Neural cell (in vitro differentiated cells): ENCODE results near the gene GPANK1. TPM values are rescaled to one million over a fixed set of nuclear protein-coding genes. Genes with fewer than 3 reads are reported as not detected.

Experiments used
- H2AFZ ChIP-seq: fragments of 200-600, 300-800 bp; sonication (generic), shearing (Covaris generic); 2 replicates; pipeline ENCODE4 v1.6.0; 2014; ENCODE audit warnings: low read depth, mild to moderate bottlenecking, antibody characterized with exemption, low read length, moderate library complexity
- H3F3A ChIP-seq: fragments of 200-600 bp; shearing (Covaris generic); 2 replicates; pipeline ENCODE4 v1.6.1; 2016; ENCODE audit warnings: mild to moderate bottlenecking, moderate library complexity, mixed read lengths, antibody characterized with exemption, low read length; ENCODE audit not compliant: insufficient read depth, poor library complexity, severe bottlenecking
- H3K27ac ChIP-seq: fragments of 200-600, 300-800 bp; sonication (generic), shearing (Covaris generic); 2 replicates; pipeline ENCODE4 v1.5.1; 2014; ENCODE audit warnings: mild to moderate bottlenecking, low read length, moderate library complexity
- H3K27me3 ChIP-seq: fragments of 300-800, 200-600 bp; sonication (generic), shearing (Covaris generic); 2 replicates; pipeline ENCODE4 v1.6.0; 2014; ENCODE audit warnings: mild to moderate bottlenecking, low read depth, low read length, moderate library complexity; ENCODE audit not compliant: insufficient read depth
- H3K36me3 ChIP-seq: fragments of 300-800, 200-600 bp; sonication (generic), shearing (Covaris generic); 2 replicates; pipeline ENCODE4 v1.5.1; 2014; ENCODE audit warnings: mild to moderate bottlenecking, antibody characterized with exemption, low read length, moderate library complexity; ENCODE audit not compliant: insufficient read depth
- H3K4me2 ChIP-seq: fragments of 300-800, 200-600 bp; sonication (generic), shearing (Covaris generic); 2 replicates; pipeline ENCODE4 v1.6.0; 2014; ENCODE audit warnings: mild to moderate bottlenecking, low read length
- H3K4me3 ChIP-seq: fragments of 300-800, 200-600 bp; sonication (generic), shearing (Covaris generic); 2 replicates; pipeline ENCODE4 v1.5.1; 2014; ENCODE audit warnings: mild to moderate bottlenecking, low read length, moderate library complexity
- H3K79me2 ChIP-seq: fragments of 200-600 bp; shearing (Covaris generic); replicated peaks from 2 replicates; pipeline ENCODE4 v1.6.0; 2014; ENCODE audit warnings: mild to moderate bottlenecking, low read length, moderate library complexity; ENCODE audit not compliant: insufficient read depth
- H3K9ac ChIP-seq: fragments of 300-800, 200-600 bp; sonication (generic), shearing (Covaris generic); 2 replicates; pipeline ENCODE4 v1.6.1; 2016; ENCODE audit warnings: mild to moderate bottlenecking, low read length, mixed read lengths
- H3K9me2 ChIP-seq: fragments of 200-600 bp; shearing (Covaris generic); 2 replicates; pipeline ENCODE4 v1.6.1; 2016; ENCODE audit warnings: mild to moderate bottlenecking, low read length, mixed read lengths; ENCODE audit not compliant: insufficient read depth
- H3K9me3 ChIP-seq: fragments of 200-600, 300-800 bp; sonication (generic), shearing (Covaris generic); 2 replicates; pipeline ENCODE4 v1.6.1; 2016; ENCODE audit warnings: mild to moderate bottlenecking, mixed run types, low read length, moderate library complexity, mixed read lengths
- H4K20me1 ChIP-seq: fragments of 200-600 bp; shearing (Covaris generic); 2 replicates; pipeline ENCODE4 v1.6.1; 2016; ENCODE audit warnings: mild to moderate bottlenecking, mixed run types; ENCODE audit not compliant: insufficient read depth
- EP300 ChIP-seq: fragments of 450-650 bp; conservative IDR thresholded peaks from 2 replicates; pipeline ENCODE4 v1.6.1; 2014; ENCODE audit warnings: antibody characterized with exemption, mild to moderate bottlenecking, moderate library complexity; ENCODE audit not compliant: poor library complexity, severe bottlenecking
- EZH2 ChIP-seq: fragments of 200-600, 300-800 bp; shearing (Covaris generic), sonication (generic); IDR thresholded peaks from 2 replicates; pipeline ENCODE4 v1.6.1; 2014; ENCODE audit warnings: antibody characterized with exemption, low read length, borderline replicate concordance, mild to moderate bottlenecking; ENCODE audit not compliant: insufficient read depth, poor library complexity, severe bottlenecking
- MXI1 ChIP-seq: fragments of 450-650 bp; conservative IDR thresholded peaks from 2 replicates; pipeline ENCODE4 v1.6.1; 2014; ENCODE audit warnings: antibody characterized with exemption, mild to moderate bottlenecking; ENCODE audit not compliant: poor library complexity, severe bottlenecking
- POLR2AphosphoS5 ChIP-seq: IDR thresholded peaks from 2 replicates; pipeline ENCODE4 v1.6.1; 2012
- RAD21 ChIP-seq: fragments of 450-650 bp; conservative IDR thresholded peaks from 2 replicates; pipeline ENCODE4 v1.6.1; 2014; ENCODE audit warnings: antibody characterized with exemption, mild to moderate bottlenecking, moderate library complexity
- SMC3 ChIP-seq: fragments of 450-650 bp; conservative IDR thresholded peaks from 2 replicates; pipeline ENCODE4 v1.6.1; 2014; ENCODE audit warnings: antibody characterized with exemption, mild to moderate bottlenecking, moderate library complexity; ENCODE audit not compliant: poor library complexity
- TAF1 ChIP-seq: IDR thresholded peaks from 2 replicates; pipeline ENCODE4 v1.6.1; 2012; ENCODE audit warnings: low read depth
- polyA plus RNA-seq: library from polyadenylated mRNA; depleted of rRNA; stranded (reverse); fragments of >200 nt; gene quantifications from 2 replicates; pipeline ENCODE4 v1.2.3, GENCODE V29; 2014
- TF ChIP-seq, protein P1 (sequence below): fragments of 450-650 bp; IDR thresholded peaks from 2 replicates; pipeline ENCODE4 v1.5.1; 2014; ENCODE audit warnings: antibody characterized with exemption, mild to moderate bottlenecking, moderate library complexity; ENCODE audit not compliant: poor library complexity, severe bottlenecking
- TF ChIP-seq, protein P2 (sequence below): IDR thresholded peaks from 2 replicates; pipeline ENCODE4 v1.6.1; 2012; ENCODE audit warnings: borderline replicate concordance

GPANK1 gene
- polyA plus RNA-seq, 1 donor from 2014 or later: 18.4 TPM

DNA sequence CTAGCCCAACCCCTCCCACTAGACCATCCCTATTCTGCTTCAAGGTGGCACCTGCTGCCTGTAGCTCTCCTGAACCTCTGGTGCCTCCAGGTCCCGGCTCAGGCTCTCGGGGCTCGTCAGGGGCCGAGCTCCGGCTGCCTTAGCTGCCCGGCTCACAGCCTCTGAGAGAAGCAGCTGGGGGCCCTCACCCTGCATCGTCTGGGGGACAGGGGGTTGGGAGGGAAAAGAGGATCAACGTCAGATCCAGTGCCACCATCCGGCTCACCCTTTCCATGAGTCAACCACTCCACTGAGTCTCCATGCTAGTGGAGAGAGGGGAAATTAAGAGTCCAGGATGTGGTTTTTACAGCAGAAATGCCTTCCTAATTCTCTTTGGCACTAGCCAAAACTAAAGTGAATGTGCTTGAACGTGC lies 25.3 kb downstream of the GPANK1 start:
- H3K9ac ChIP-seq: no peak overlapping the region
- no peak overlapping the region for H2AFZ ChIP-seq
- H3K27me3 ChIP-seq: no peaks in the 10 kb centered on the region
- no peaks in the 10 kb centered on the region for H3K9me2 ChIP-seq
- no peak overlapping the region for H3K4me2 ChIP-seq
- no peaks in the 10 kb centered on the region for H3K36me3 ChIP-seq
- H3K79me2 ChIP-seq: no peaks in the 10 kb centered on the region
- H4K20me1 ChIP-seq: no peaks in the 10 kb centered on the region
- no peaks in the 10 kb centered on the region for H3F3A ChIP-seq
- H3K27ac ChIP-seq: no peak overlapping the region
- TF ChIP-seq SMC3: no peak
- no peak for TF ChIP-seq TAF1
- TF ChIP-seq POLR2AphosphoS5: no peak
- TF ChIP-seq, protein P1, sequence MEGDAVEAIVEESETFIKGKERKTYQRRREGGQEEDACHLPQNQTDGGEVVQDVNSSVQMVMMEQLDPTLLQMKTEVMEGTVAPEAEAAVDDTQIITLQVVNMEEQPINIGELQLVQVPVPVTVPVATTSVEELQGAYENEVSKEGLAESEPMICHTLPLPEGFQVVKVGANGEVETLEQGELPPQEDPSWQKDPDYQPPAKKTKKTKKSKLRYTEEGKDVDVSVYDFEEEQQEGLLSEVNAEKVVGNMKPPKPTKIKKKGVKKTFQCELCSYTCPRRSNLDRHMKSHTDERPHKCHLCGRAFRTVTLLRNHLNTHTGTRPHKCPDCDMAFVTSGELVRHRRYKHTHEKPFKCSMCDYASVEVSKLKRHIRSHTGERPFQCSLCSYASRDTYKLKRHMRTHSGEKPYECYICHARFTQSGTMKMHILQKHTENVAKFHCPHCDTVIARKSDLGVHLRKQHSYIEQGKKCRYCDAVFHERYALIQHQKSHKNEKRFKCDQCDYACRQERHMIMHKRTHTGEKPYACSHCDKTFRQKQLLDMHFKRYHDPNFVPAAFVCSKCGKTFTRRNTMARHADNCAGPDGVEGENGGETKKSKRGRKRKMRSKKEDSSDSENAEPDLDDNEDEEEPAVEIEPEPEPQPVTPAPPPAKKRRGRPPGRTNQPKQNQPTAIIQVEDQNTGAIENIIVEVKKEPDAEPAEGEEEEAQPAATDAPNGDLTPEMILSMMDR: no peak
- TF ChIP-seq EZH2: no peak
- no peak for TF ChIP-seq EP300
- TF ChIP-seq, protein P2, sequence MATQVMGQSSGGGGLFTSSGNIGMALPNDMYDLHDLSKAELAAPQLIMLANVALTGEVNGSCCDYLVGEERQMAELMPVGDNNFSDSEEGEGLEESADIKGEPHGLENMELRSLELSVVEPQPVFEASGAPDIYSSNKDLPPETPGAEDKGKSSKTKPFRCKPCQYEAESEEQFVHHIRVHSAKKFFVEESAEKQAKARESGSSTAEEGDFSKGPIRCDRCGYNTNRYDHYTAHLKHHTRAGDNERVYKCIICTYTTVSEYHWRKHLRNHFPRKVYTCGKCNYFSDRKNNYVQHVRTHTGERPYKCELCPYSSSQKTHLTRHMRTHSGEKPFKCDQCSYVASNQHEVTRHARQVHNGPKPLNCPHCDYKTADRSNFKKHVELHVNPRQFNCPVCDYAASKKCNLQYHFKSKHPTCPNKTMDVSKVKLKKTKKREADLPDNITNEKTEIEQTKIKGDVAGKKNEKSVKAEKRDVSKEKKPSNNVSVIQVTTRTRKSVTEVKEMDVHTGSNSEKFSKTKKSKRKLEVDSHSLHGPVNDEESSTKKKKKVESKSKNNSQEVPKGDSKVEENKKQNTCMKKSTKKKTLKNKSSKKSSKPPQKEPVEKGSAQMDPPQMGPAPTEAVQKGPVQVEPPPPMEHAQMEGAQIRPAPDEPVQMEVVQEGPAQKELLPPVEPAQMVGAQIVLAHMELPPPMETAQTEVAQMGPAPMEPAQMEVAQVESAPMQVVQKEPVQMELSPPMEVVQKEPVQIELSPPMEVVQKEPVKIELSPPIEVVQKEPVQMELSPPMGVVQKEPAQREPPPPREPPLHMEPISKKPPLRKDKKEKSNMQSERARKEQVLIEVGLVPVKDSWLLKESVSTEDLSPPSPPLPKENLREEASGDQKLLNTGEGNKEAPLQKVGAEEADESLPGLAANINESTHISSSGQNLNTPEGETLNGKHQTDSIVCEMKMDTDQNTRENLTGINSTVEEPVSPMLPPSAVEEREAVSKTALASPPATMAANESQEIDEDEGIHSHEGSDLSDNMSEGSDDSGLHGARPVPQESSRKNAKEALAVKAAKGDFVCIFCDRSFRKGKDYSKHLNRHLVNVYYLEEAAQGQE: no peak
- TF ChIP-seq MXI1: no peak
- TF ChIP-seq RAD21: no peak
- H3K4me3 ChIP-seq: no peak overlapping the region
- no peaks in the 10 kb centered on the region for H3K9me3 ChIP-seq

DNA sequence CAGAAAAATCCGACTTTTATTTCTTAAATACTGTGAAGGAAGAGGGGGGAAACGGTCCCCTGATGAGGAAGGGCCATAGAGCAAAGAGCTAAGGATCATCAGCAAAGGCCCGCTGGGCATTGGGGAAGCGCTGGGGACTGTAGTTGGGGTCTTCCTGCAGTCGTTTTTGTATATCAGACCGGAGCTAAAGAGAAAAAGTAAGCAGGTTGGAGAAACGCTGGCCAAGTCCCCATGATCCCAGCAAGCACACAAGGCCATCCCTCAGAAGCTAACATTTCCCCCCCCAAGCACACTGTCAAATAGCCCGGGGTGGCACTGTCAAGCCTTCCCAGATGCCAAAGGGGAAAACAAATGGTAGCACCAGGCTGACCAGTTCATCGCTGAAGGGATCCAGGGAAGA lies 25.8 kb downstream of the GPANK1 start:
- Histone ChIP-seq H3K27me3 (no peaks in the 10 kb centered on the region), H3K4me2 (no peak overlapping the region), H3K27ac (no peak overlapping the region), H4K20me1 (no peaks in the 10 kb centered on the region), H3K9me2 (no peaks in the 10 kb centered on the region), H3K36me3 (no peaks in the 10 kb centered on the region), H3K4me3 (no peak overlapping the region), H2AFZ (no peak overlapping the region), H3K9ac (no peak overlapping the region), H3K79me2 (no peaks in the 10 kb centered on the region), H3K9me3 (no peaks in the 10 kb centered on the region), H3F3A (no peaks in the 10 kb centered on the region)
- TF ChIP-seq SMC3 (no peak), EZH2 (no peak), MXI1 (no peak), RAD21 (no peak), EP300 (no peak), TAF1 (no peak), POLR2AphosphoS5 (no peak)
- TF ChIP-seq, protein P2: no peak
- TF ChIP-seq, protein P1: no peak
